T-cell (primary cell): ENCODE measurements around the gene TRPC4. TPM values are rescaled to one million over a fixed set of nuclear protein-coding genes. Genes with fewer than 3 reads are reported as not detected.

Experiments used
- ATAC-seq, 4 experiments: fragments of 200-7000 bp in 3 of 4; fragments of 150-1000 bp in 1 of 4; cut with Tn5 transposase; replicated peaks in 1 of 4; 1 replicate in 3 of 4; 2 replicates in 1 of 4; pipeline ENCODE4 v1.10.0; 2021; ENCODE audit warnings: moderate library complexity in 3 of 4, mild to moderate bottlenecking in 2 of 4, moderate number of reproducible peaks in 1 of 4
- CTCF ChIA-PET, 2 donors: fragments of 300-600 bp; sonication (Branson Sonifier 250); formaldehyde crosslinking; loops; one replicate each; lab custom pipeline; 2022; ENCODE audit warnings: antibody characterized with exemption in 2 of 2; lab: Charles Lee
- POLR2A ChIA-PET, 2 donors: fragments of 300-600 bp; sonication (Branson Sonifier 250); formaldehyde crosslinking; loops; one replicate each; lab custom pipeline; 2022; ENCODE audit warnings: antibody characterized with exemption in 2 of 2; lab: Charles Lee
- DNase-seq, 35 experiments: peaks; one replicate each; pipeline versions ENCODE4 v3.0.0 to v3.0.0-alpha.2; 2013 to 2023
- H3K27ac ChIP-seq: one replicate; pipeline ENCODE4 v1.5.1; 2013; ENCODE audit warnings: low read length
- H3K27me3 ChIP-seq, 2 experiments: replicated peaks in 1 of 2; 1 replicate in 1 of 2; 2 replicates in 1 of 2; pipeline versions ENCODE4 v1.6.1 to v1.7.0; 2013; ENCODE audit warnings: low read length in 1 of 2, mixed read lengths in 1 of 2; ENCODE audit not compliant: control insufficient read depth in 2 of 2, insufficient read depth in 2 of 2; ENCODE audit errors: extremely low read depth in 1 of 2
- H3K36me3 ChIP-seq, 2 donors: 1 replicate in 1 of 2; 2 replicates in 1 of 2; pipeline versions ENCODE4 v1.6.1 to v1.7.0; 2013; ENCODE audit warnings: low read length in 1 of 2; ENCODE audit not compliant: control insufficient read depth in 2 of 2, insufficient read depth in 1 of 2; ENCODE audit errors: extremely low read depth in 1 of 2
- H3K4me1 ChIP-seq, 2 experiments: 1 replicate in 1 of 2; 2 replicates in 1 of 2; pipeline versions ENCODE4 v1.6.1 to v1.7.0; 2013; ENCODE audit warnings: low read length in 2 of 2, mixed read lengths in 1 of 2; ENCODE audit not compliant: insufficient read depth in 2 of 2, control insufficient read depth in 1 of 2; ENCODE audit errors: extremely low read depth in 1 of 2
- H3K4me3 ChIP-seq, 2 donors: 1 replicate in 1 of 2; 2 replicates in 1 of 2; pipeline versions ENCODE4 v1.5.1 to v1.7.0; 2013; ENCODE audit warnings: mild to moderate bottlenecking in 2 of 2, low read length in 1 of 2, moderate library complexity in 1 of 2; ENCODE audit not compliant: control insufficient read depth in 1 of 2; ENCODE audit errors: extremely low read depth in 1 of 2
- H3K9me3 ChIP-seq: 2 replicates; pipeline ENCODE4 v1.7.0; 2013
- H3K27ac Mint-ChIP-seq, 2 donors: one replicate each; pipeline ENCODE4 v1.8.0; 2020 to 2021; ENCODE audit warnings: mild to moderate bottlenecking in 2 of 2, mixed read lengths in 2 of 2
- H3K27me3 Mint-ChIP-seq, 2 donors: one replicate each; pipeline ENCODE4 v1.8.0; 2021 to 2022; ENCODE audit warnings: mixed read lengths in 2 of 2
- H3K36me3 Mint-ChIP-seq: one replicate; pipeline ENCODE4 v1.8.0; 2021; ENCODE audit warnings: mixed read lengths
- H3K4me1 Mint-ChIP-seq, 3 donors: one replicate each; pipeline ENCODE4 v1.8.0; 2020 to 2022; ENCODE audit warnings: mixed read lengths in 3 of 3, mild to moderate bottlenecking in 1 of 3
- H3K4me3 Mint-ChIP-seq, 3 donors: one replicate each; pipeline ENCODE4 v1.8.0; 2020 to 2022; ENCODE audit warnings: mild to moderate bottlenecking in 3 of 3, mixed read lengths in 3 of 3, moderate library complexity in 3 of 3
- H3K9me3 Mint-ChIP-seq, 3 donors: one replicate each; pipeline ENCODE4 v1.8.0; 2020 to 2022; ENCODE audit warnings: mixed read lengths in 3 of 3
- WGBS: methylation state at CpG from one replicate; pipeline ENCODE4 v1.1.5; 2013; ENCODE audit warnings: missing lambda C conversion rate; ENCODE audit not compliant: insufficient coverage; 5-methylcytosine and 5-hydroxymethylcytosine counted together
- total RNA-seq, 35 experiments: library from RNA in 6 of 35; stranded (reverse) in 6 of 35; fragments of 120-200 nt in 1 of 35; gene quantifications; one replicate each; pipeline versions ENCODE4 v1.2.1 to v1.2.4 and lab custom pipeline; 2013 to 2026

The TRPC4 gene
- total RNA-seq, 5 donors from 2014 or later (not counting 1 experiment from before 2014, with no cell fraction given), result not detected

DNA sequence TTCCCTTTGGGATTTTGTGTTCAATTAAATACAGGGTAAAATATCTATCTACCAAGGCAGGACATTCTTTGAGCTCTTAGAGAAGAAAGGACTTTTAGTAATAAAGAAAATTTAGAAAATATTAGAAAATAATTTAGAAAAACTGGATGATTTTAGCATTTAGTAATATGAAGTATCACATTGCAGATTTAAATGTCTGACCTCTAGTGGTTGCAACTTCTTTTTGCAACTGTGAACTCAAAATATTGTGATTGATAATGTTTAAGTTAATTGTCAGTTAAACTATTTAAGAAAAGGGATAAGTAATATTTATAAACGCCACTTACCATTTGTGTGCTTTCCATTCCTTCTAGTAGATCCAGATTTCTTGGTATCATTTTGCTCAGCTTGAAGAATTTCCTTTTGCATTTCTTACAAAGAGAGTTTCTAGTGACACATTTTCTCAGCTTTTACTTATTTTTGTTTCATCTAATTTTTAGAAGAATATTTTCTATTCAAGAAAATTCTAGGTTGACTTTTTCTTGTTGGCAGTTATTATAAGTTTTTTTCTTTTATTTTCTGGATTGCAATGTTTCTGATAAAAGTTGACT lies 260.7 kb downstream of the TRPC4 start:
- Histone ChIP-seq H3K27me3 (no peaks in the 10 kb centered on the region), H3K4me1 (no peaks in the 10 kb centered on the region), H3K36me3 (no peaks in the 10 kb centered on the region), H3K4me3 (no peak overlapping the region), H3K9me3 (no peaks in the 10 kb centered on the region), H3K27ac (no peak overlapping the region)
- ChIA-PET CTCF (no interaction called here), POLR2A (no interaction called here)
- no peaks in the 10 kb centered on the region for H3K36me3 Mint-ChIP-seq
- no peaks in the 10 kb centered on the region for H3K4me1 Mint-ChIP-seq
- DNase-seq (no peak), ATAC-seq (no peak)
- no CpG with 5 or more reads among the region's 1 CpG for WGBS
- no peaks in the 10 kb centered on the region for H3K27me3 Mint-ChIP-seq
- H3K27ac Mint-ChIP-seq, result no peak overlapping the region
- no peak overlapping the region for H3K4me3 Mint-ChIP-seq
- H3K9me3 Mint-ChIP-seq, result peaks cover 0 to 5% (median 4%) of the 10 kb centered on the region in 3 donors

DNA sequence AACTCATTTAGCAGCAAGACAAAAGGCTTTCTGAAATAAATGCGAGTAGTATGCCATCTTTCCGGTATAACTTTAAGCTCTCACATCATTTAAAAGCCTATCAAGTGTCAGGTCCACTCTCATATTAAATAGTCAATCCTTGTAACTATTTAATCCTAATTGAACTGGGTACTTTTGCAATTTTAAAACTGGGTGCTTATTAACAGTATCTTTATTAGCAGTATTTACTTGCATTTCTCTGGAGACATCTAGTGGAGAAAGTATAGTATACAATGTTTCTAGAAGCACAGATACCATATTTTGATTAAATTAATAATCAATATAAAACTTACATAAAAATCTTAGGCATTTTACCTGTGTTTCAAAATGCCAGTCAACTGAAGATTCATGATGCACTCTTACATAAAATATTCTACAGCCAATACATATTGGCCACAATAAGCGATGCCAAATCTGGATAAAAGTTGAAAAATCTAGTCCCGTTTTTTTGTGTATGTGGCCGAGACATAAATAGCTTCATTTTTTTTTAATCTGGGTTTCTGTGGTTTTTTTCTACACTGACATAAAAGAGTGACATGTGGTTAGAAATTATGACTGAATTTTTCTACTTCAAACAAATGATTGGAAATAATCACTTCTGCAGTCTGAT lies 266.7 kb downstream of the TRPC4 start:
- Histone ChIP-seq H3K4me1 (no peaks in the 10 kb centered on the region), H3K4me3 (no peak overlapping the region), H3K9me3 (no peaks in the 10 kb centered on the region), H3K36me3 (no peaks in the 10 kb centered on the region), H3K27ac (no peak overlapping the region), H3K27me3 (no peaks in the 10 kb centered on the region)
- no peaks in the 10 kb centered on the region for H3K36me3 Mint-ChIP-seq
- H3K4me3 Mint-ChIP-seq, result no peak overlapping the region
- WGBS, result no CpG with 5 or more reads among the region's 5 CpGs
- DNase-seq (no peak), ATAC-seq (no peak)
- peaks cover 0 to 12% (median 2%) of the 10 kb centered on the region in 3 donors for H3K9me3 Mint-ChIP-seq
- H3K4me1 Mint-ChIP-seq, result no peaks in the 10 kb centered on the region
- H3K27ac Mint-ChIP-seq, result no peak overlapping the region
- no peaks in the 10 kb centered on the region for H3K27me3 Mint-ChIP-seq
- ChIA-PET CTCF (interaction anchor here in 1 of 2 donors (0.7 kb wide), 1 partner anchor 266 kb away, joined by 3 read pairs; no protein-coding TSS in a partner anchor), POLR2A (no interaction called here)

DNA sequence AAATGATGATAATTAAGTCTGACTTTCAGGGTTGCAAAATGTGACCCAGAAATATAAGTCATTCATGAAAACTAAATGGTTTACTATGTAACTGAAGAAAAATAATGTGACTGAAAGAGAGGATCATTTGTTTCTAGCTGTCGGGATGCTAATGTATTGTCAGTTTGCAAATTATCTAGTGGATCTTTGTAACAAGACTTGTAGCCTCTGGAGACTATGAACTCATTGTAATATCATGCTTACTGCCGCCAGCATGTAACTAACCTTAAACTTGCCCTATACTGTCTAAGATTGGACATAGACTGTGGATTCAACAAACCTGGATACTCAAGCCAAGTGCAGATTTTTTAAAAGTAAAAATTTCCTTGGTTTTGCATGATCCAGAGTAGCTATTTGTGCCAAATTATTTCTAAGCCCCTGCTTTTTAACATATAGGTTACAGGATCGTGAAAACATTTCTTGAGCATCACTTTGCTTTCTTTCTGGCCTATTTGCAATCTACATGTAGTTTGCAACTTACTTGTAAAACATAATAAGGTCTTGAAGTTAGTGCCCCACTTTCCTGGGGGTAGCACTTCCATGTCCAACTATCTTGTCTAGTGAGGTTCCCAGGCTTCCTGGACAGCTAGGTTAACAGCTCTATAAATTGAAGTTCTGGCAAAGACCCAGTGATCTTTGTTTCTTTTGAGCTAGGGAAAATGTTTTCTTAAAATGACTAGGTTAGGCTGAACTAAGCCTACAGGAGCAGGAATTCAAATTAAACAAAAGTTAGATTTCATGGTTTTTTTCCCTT lies 267.7 kb downstream of the TRPC4 start:
- H3K36me3 Mint-ChIP-seq, result no peaks in the 10 kb centered on the region
- peaks cover 0 to 15% (median 2%) of the 10 kb centered on the region in 3 donors for H3K9me3 Mint-ChIP-seq
- no peaks in the 10 kb centered on the region for H3K36me3 ChIP-seq
- ChIA-PET POLR2A (no interaction called here), CTCF (no interaction called here)
- H3K27me3 Mint-ChIP-seq, result no peaks in the 10 kb centered on the region
- no peak for ATAC-seq
- H3K4me1 ChIP-seq, result no peaks in the 10 kb centered on the region
- WGBS, result 86% methylated on average over 1 of the region's 3 CpGs
- no peak overlapping the region for H3K27ac ChIP-seq
- DNase-seq, result no peak
- no peak overlapping the region for H3K27ac Mint-ChIP-seq
- H3K9me3 ChIP-seq, result no peaks in the 10 kb centered on the region
- H3K4me3 Mint-ChIP-seq, result no peak overlapping the region
- H3K4me1 Mint-ChIP-seq, result no peaks in the 10 kb centered on the region
- H3K27me3 ChIP-seq, result no peaks in the 10 kb centered on the region
- H3K4me3 ChIP-seq, result no peak overlapping the region

DNA sequence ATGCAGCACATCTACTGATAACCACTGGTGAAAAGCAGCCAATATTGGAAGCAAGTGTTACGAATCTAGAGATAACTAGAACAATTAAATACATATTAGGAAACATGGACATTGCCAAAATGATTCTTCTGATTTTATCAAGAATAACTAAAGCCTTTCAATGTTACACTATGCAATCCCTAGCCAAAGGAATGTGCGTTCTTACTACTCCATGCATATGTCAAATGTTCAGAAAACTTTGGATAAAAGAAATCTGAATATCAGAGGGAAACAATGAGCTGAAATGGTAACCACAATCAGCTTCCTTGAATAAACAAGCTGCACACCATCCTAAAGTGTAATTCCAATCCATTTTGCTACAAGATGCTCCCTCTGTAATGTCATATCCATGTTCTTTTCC lies 270.1 kb downstream of the TRPC4 start:
- WGBS, result no CpG with 5 or more reads among the region's 2 CpGs
- Histone ChIP-seq H3K36me3 (no peaks in the 10 kb centered on the region), H3K4me3 (no peak overlapping the region), H3K27me3 (no peaks in the 10 kb centered on the region), H3K9me3 (no peaks in the 10 kb centered on the region), H3K27ac (no peak overlapping the region), H3K4me1 (no peaks in the 10 kb centered on the region)
- Mint-ChIP-seq H3K4me3 (no peak overlapping the region), H3K9me3 (peaks cover 0 to 14% (median 0%) of the 10 kb centered on the region in 3 donors), H3K27ac (no peak overlapping the region), H3K4me1 (no peaks in the 10 kb centered on the region), H3K36me3 (no peaks in the 10 kb centered on the region), H3K27me3 (no peaks in the 10 kb centered on the region)
- ATAC-seq (no peak), DNase-seq (no peak)
- POLR2A ChIA-PET, result no interaction called here
- CTCF ChIA-PET, result no interaction called here

DNA sequence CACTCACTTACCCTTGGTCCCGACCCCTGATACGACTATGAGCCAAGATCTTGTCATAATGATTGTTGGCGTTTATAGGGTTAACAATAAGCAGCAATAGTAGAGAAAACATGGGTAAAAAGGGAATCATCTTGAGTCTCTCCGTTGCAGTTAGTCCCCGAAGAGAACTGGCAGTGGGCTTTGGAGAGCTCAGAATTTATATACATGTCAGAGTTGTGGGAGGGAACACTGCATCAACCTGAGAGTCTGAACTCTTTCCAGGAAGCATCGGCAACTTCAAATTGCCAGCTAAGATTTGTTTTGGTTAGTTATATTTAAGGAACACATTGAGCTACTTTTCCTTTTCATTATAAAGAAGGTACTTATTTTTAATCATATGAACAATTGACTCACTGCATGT lies 271.0 kb downstream of the TRPC4 start, which contains the start of gene POSTN:
Gene POSTN (minus strand): TSS at position 172 of the 400 bp plus-strand sequence. CDS start 42 bp downstream, at position 130.
- Histone ChIP-seq H3K9me3 (no peaks in the 10 kb centered on the region), H3K27me3 (no peaks in the 10 kb centered on the region), H3K4me3 (no peak within 1 kb of the TSS), H3K27ac (no peak within 1 kb of the TSS), H3K36me3 (no peaks in the 10 kb centered on the region), H3K4me1 (no peaks in the 10 kb centered on the region)
- no peaks in the 10 kb centered on the region for H3K27me3 Mint-ChIP-seq
- H3K4me1 Mint-ChIP-seq, result no peaks in the 10 kb centered on the region
- POLR2A ChIA-PET, result no interaction called here
- no peak within 1 kb of the TSS for H3K4me3 Mint-ChIP-seq
- H3K9me3 Mint-ChIP-seq, result peaks cover 0 to 10% (median 0%) of the 10 kb centered on the region in 3 donors
- WGBS, result 8% methylated on average over 2 of the region's 6 CpGs
- CTCF ChIA-PET, result no interaction called here
- H3K27ac Mint-ChIP-seq, result no peak within 1 kb of the TSS
- no peak for DNase-seq
- no peak for ATAC-seq
- H3K36me3 Mint-ChIP-seq, result no peaks in the 10 kb centered on the region

DNA sequence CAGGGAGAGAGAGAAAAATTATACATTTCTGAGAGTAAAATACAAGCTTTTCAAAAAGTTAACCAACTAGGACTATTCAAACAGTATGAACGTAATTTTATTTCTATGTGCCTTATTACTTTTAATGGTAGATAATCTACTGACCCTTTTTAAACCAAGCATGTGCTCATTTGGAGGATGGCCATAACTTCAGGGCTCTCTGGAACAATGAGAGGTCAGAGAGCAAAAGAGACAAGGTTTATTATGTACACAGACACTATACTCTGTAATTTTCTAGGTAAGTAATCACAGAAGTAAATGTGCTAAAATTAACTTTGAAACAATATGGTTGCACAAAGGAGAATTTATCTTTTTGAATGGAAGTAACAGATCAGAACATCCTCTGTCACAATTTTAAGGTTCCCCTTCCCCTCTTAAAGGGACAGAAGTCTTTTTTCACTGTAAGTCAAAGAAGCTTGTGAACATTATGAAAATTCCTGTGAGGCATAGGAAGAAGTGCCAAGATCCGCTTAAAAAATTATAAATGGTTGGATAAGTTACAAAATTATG lies 272.0 kb downstream of the TRPC4 start:
- 100% methylated on average over 1 of the region's 2 CpGs for WGBS
- H3K4me1 Mint-ChIP-seq, result no peaks in the 10 kb centered on the region
- no peaks in the 10 kb centered on the region for H3K36me3 ChIP-seq
- H3K9me3 Mint-ChIP-seq, result peaks cover 0 to 5% (median 0%) of the 10 kb centered on the region in 3 donors
- H3K27me3 ChIP-seq, result no peaks in the 10 kb centered on the region
- no peak overlapping the region for H3K4me3 Mint-ChIP-seq
- no peak overlapping the region for H3K27ac Mint-ChIP-seq
- POLR2A ChIA-PET, result no interaction called here
- CTCF ChIA-PET, result no interaction called here
- H3K4me3 ChIP-seq, result no peak overlapping the region
- H3K9me3 ChIP-seq, result no peaks in the 10 kb centered on the region
- no peak for ATAC-seq
- H3K27me3 Mint-ChIP-seq, result no peaks in the 10 kb centered on the region
- no peaks in the 10 kb centered on the region for H3K4me1 ChIP-seq
- no peak overlapping the region for H3K27ac ChIP-seq
- DNase-seq, result no peak
- H3K36me3 Mint-ChIP-seq, result no peaks in the 10 kb centered on the region
